ENCODE measurements around the gene MED31. TPM values are rescaled to one million over a fixed set of nuclear protein-coding genes. Genes with fewer than 3 reads are reported as not detected.
"Not testable (repeated sequence)": the region's sequence is repeated elsewhere in the genome, so short reads cannot be mapped to it uniquely, and the experiment has no call there.

The MED31 gene
- total and polyA plus RNA-seq, 2 experiments from 2014 or later: 5.5 to 49.3 TPM

DNA sequence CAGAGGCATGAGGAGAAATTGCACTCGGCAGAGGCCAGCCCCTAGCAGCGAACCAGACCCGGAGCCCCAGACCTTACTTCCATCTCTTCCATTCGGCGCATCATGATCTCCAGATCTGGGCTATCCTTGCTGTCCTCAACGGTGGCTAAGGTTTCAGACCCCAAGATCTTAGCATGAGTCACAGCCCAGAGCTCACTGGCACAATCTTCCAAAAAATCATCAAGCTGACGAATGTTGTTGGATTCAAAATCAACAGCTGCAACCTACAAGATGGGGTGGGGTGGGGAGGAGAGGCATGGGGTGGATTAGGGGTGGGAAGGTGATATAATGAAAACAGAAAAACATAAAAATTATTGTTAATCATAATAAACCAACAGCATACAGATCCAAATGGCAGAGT, 55.3 kb downstream of the MED31 start:
- Mint-ChIP-seq H3K9me3 (no peaks in the 10 kb centered on the region), H3K36me3 (ENCODE audit: low read depth) (peaks cover 56% of the 10 kb centered on the region), H3K4me1 (peaks cover 7% of the 10 kb centered on the region; the same call in 2 of the 3 replicates), H3K4me3 (no peak overlapping the region), H3K27me3 (ENCODE audit: insufficient read depth, low read depth, poor library complexity) (peaks cover 4% of the 10 kb centered on the region), H3K27ac (no peak overlapping the region)
- Histone ChIP-seq H3K79me2 (replicated peaks; ENCODE audit: insufficient read depth) (no peaks in the 10 kb centered on the region), H3K9me2 (ENCODE audit: insufficient read depth) (no peaks in the 10 kb centered on the region), H3K36me3 (ENCODE audit: insufficient read depth) (peaks cover 28% of the 10 kb centered on the region), H2AFZ (no peak overlapping the region), H3K4me1 (ENCODE audit: insufficient read depth) (no peaks in the 10 kb centered on the region), H4K20me1 (replicated peaks; ENCODE audit: insufficient read depth) (no peaks in the 10 kb centered on the region), H3K4me2 (no peak overlapping the region), H3K27me3 (ENCODE audit: insufficient read depth) (no peaks in the 10 kb centered on the region), H3K4me3 (no peak overlapping the region), H3F3A (replicated peaks; ENCODE audit: low read depth) (no peaks in the 10 kb centered on the region), H3K27ac (ENCODE audit: low read depth) (no peak overlapping the region)
- DNase-seq (ENCODE audit: low spot score) (no peak), ATAC-seq (no peak)
- TF ChIP-seq POLR2AphosphoS5 (IDR thresholded peaks at IDR 0.05; ENCODE audit: low read depth) (no peak), EZH2phosphoT487 (IDR thresholded peaks at IDR 0.05; ENCODE audit: unreplicated experiment) (no peak), ZNF114 (CRISPR knock-in tag; IDR thresholded peaks at IDR 0.05) (no peak), ZNF331 (CRISPR knock-in tag; IDR thresholded peaks at IDR 0.05; ENCODE audit: low read depth) (no peak), NANOG (IDR thresholded peaks at IDR 0.05; ENCODE audit: borderline replicate concordance) (no peak), JUNB (IDR thresholded peaks at IDR 0.05; ENCODE audit: unreplicated experiment) (no peak)

DNA sequence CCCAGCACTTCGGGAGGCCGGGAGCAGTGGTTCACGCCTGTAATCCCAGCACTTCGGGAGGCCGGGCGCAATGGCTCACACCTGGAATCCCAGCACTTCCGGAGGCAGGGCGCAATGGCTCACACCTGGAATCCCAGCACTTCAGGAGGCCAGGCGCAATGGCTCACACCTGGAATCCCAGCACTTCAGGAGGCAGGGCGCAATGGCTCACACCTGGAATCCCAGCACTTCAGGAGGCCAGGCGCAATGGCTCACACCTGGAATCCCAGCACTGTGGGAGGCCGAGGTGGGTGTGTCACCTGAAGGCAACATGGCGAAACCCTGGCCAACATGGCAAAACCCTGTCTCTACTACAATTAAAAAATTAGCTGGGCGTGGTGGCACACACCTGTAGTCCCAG, 58.0 kb downstream of the MED31 start:
- not testable (repeated sequence) for H2AFZ ChIP-seq; H3K79me2 ChIP-seq (replicated peaks; ENCODE audit: insufficient read depth); H3K9me3 Mint-ChIP-seq; H3K4me1 ChIP-seq (ENCODE audit: insufficient read depth); H3F3A ChIP-seq (replicated peaks; ENCODE audit: low read depth); H3K27me3 ChIP-seq (ENCODE audit: insufficient read depth); H3K4me1 Mint-ChIP-seq; H3K4me2 ChIP-seq; H3K27ac Mint-ChIP-seq; H3K27me3 Mint-ChIP-seq (ENCODE audit: insufficient read depth, low read depth, poor library complexity); H3K4me3 Mint-ChIP-seq; H3K9me2 ChIP-seq (ENCODE audit: insufficient read depth); DNase-seq (ENCODE audit: low spot score); H3K27ac ChIP-seq (ENCODE audit: low read depth); H4K20me1 ChIP-seq (replicated peaks; ENCODE audit: insufficient read depth); H3K4me3 ChIP-seq; ATAC-seq
- peaks cover 60% of the 10 kb centered on the region for H3K36me3 Mint-ChIP-seq (ENCODE audit: low read depth)
- peaks cover 43% of the 10 kb centered on the region for H3K36me3 ChIP-seq (ENCODE audit: insufficient read depth)

Small RNAs within 50 kb of the gene (microRNA-seq; reads per million reads assigned to microRNA genes)
- gene MIR4520-1: not detected
- gene MIR4520-2: not detected

Small RNAs within 50 kb of the gene (small RNA-seq; reads per million reads assigned to genes)
- gene MIR4520-1 (ENCODE audit: low replicate concordance): not detected
- gene RNA5SP435 (ENCODE audit: low replicate concordance): not detected

Other genes starting within 250 kb of the MED31 start
- gene AIPL1, start 216.5 kb downstream of the MED31 start, total RNA-seq (2014; rRNA removed; shearing (Covaris generic)): 0.17 and 0.43 TPM in 2 replicates
- gene AIPL1, start 216.5 kb downstream of the MED31 start, polyA plus RNA-seq (2016; fragmentation: Nextera tagmentation; extraction: Ambion mirVana): 0.24 and 0.30 TPM in 2 replicates
- 137 and 144 TPM in 2 replicates for gene PIMREG, start 207.2 kb downstream of the MED31 start, total RNA-seq (2014; rRNA removed; shearing (Covaris generic))
- gene PIMREG, start 207.2 kb downstream of the MED31 start, polyA plus RNA-seq (2016; fragmentation: Nextera tagmentation; extraction: Ambion mirVana): 81.7 and 87.8 TPM in 2 replicates
- gene PITPNM3, start 95.0 kb downstream of the MED31 start, total RNA-seq (2014; rRNA removed; shearing (Covaris generic)): 1.5 and 2.2 TPM in 2 replicates
- 0.68 and 1.0 TPM in 2 replicates for gene PITPNM3, start 95.0 kb downstream of the MED31 start, polyA plus RNA-seq (2016; fragmentation: Nextera tagmentation; extraction: Ambion mirVana)
- gene KIAA0753, start 10.9 kb downstream of the MED31 start, total RNA-seq (2014; rRNA removed; shearing (Covaris generic)): 27.8 and 31.8 TPM in 2 replicates
- 5.9 and 6.0 TPM in 2 replicates for gene KIAA0753, start 10.9 kb downstream of the MED31 start, polyA plus RNA-seq (2016; fragmentation: Nextera tagmentation; extraction: Ambion mirVana)
- 197 and 202 TPM in 2 replicates for gene TXNDC17, start 10.5 kb downstream of the MED31 start, total RNA-seq (2014; rRNA removed; shearing (Covaris generic))
- 887 and 915 TPM in 2 replicates for gene TXNDC17, start 10.5 kb downstream of the MED31 start, polyA plus RNA-seq (2016; fragmentation: Nextera tagmentation; extraction: Ambion mirVana)
- 1.7 and 2.7 TPM in 2 replicates for gene C17orf100, start 157 bp upstream of the MED31 start, total RNA-seq (2014; rRNA removed; shearing (Covaris generic))
- 3.9 and 4.8 TPM in 2 replicates for gene C17orf100, start 157 bp upstream of the MED31 start, polyA plus RNA-seq (2016; fragmentation: Nextera tagmentation; extraction: Ambion mirVana)
- 1.4 and 2.3 TPM in 2 replicates for gene SLC13A5, start 61.8 kb upstream of the MED31 start, total RNA-seq (2014; rRNA removed; shearing (Covaris generic))
- 0.38 and 1.2 TPM in 2 replicates for gene SLC13A5, start 61.8 kb upstream of the MED31 start, polyA plus RNA-seq (2016; fragmentation: Nextera tagmentation; extraction: Ambion mirVana)
- not detected in 2 replicates for gene XAF1, start 104.4 kb upstream of the MED31 start, total RNA-seq (2014; rRNA removed; shearing (Covaris generic))
- not detected in 2 replicates for gene XAF1, start 104.4 kb upstream of the MED31 start, polyA plus RNA-seq (2016; fragmentation: Nextera tagmentation; extraction: Ambion mirVana)
- gene FBXO39, start 124.6 kb upstream of the MED31 start, total RNA-seq (2014; rRNA removed; shearing (Covaris generic)): 0.19 TPM in 1 of 2 replicates, not detected in the other
- 0.17 TPM in 1 of 2 replicates, not detected in the other for gene FBXO39, start 124.6 kb upstream of the MED31 start, polyA plus RNA-seq (2016; fragmentation: Nextera tagmentation; extraction: Ambion mirVana)
- gene TEKT1, start 180.1 kb upstream of the MED31 start, total RNA-seq (2014; rRNA removed; shearing (Covaris generic)): not detected in 2 replicates
- gene TEKT1, start 180.1 kb upstream of the MED31 start, polyA plus RNA-seq (2016; fragmentation: Nextera tagmentation; extraction: Ambion mirVana): not detected in 2 replicates